ENCODE data around the gene STAC3. TPM values are rescaled to one million over a fixed set of nuclear protein-coding genes. Genes with fewer than 3 reads are reported as not detected.

STAC3 gene
- total and polyA plus RNA-seq, 2 of the 13 experiments (the other 11 are each of a cell fraction or from before 2014, with no cell fraction given), result 0.18 to 0.22 TPM

GRCh38 chr12:57240066-57240921 lies 10.7 kb downstream of the STAC3 start (continued):
- TF ChIP-seq ZNF205 (CRISPR knock-in tag; IDR thresholded peaks at IDR 0.05) (no peak), ZNF235 (CRISPR knock-in tag; IDR thresholded peaks at IDR 0.05; ENCODE audit: borderline replicate concordance) (no peak), BRCA1 (CRISPR knock-in tag; IDR thresholded peaks at IDR 0.05) (no peak), ZMYM4 (CRISPR knock-in tag; IDR thresholded peaks at IDR 0.05) (no peak), FOXC1 (CRISPR knock-in tag; IDR thresholded peaks at IDR 0.05; ENCODE audit: borderline replicate concordance) (peak; percentile 76; the same call in 1 of the 2 replicates), ZNF678 (CRISPR knock-in tag; IDR thresholded peaks at IDR 0.05) (no peak), RBAK (CRISPR knock-in tag; IDR thresholded peaks at IDR 0.05) (no peak), UBTF (CRISPR knock-in tag; IDR thresholded peaks at IDR 0.05) (peak; percentile 1; the same call in 1 of the 2 replicates), ZBED4 (CRISPR knock-in tag; IDR thresholded peaks at IDR 0.05; ENCODE audit: borderline replicate concordance) (no peak; the same call in 1 of the 2 replicates), STAG1 (CRISPR knock-in tag; IDR thresholded peaks at IDR 0.05) (no peak), TBP (CRISPR knock-in tag; IDR thresholded peaks at IDR 0.05) (no peak), MAF1 (CRISPR knock-in tag; IDR thresholded peaks at IDR 0.05; ENCODE audit: borderline replicate concordance) (no peak), SMAD1 (CRISPR knock-in tag; IDR thresholded peaks at IDR 0.05; ENCODE audit: borderline replicate concordance, low read depth) (no peak), MYPOP (CRISPR knock-in tag; IDR thresholded peaks at IDR 0.05) (peak; percentile 57; the same call in 1 of the 2 replicates), RFXAP (CRISPR knock-in tag; IDR thresholded peaks at IDR 0.05; ENCODE audit: borderline replicate concordance) (no peak), HOXA3 (CRISPR knock-in tag; IDR thresholded peaks at IDR 0.05) (no peak), U2AF2 (IDR thresholded peaks at IDR 0.05; ENCODE audit: low read depth, low read length) (no peak), ZMAT5 (CRISPR knock-in tag; IDR thresholded peaks at IDR 0.05; ENCODE audit: borderline replicate concordance, low read depth) (no peak), PAWR (CRISPR knock-in tag; IDR thresholded peaks at IDR 0.05; ENCODE audit: borderline replicate concordance) (no peak), ZNF674 (CRISPR knock-in tag; IDR thresholded peaks at IDR 0.05; ENCODE audit: low read depth) (no peak), KLF9 (CRISPR knock-in tag; IDR thresholded peaks at IDR 0.05; ENCODE audit: low read depth) (no peak), ZNF12 (CRISPR knock-in tag; IDR thresholded peaks at IDR 0.05) (no peak)
